Neural cell (in vitro differentiated cells): ENCODE measurements around the gene MCRIP1.

Experiments
- EP300 ChIP-seq: fragments of 450-650 bp; conservative IDR thresholded peaks from 2 replicates; pipeline ENCODE4 v1.6.1; 2014; ENCODE audit warnings: antibody characterized with exemption, mild to moderate bottlenecking, moderate library complexity; ENCODE audit not compliant: poor library complexity, severe bottlenecking
- EZH2 ChIP-seq: fragments of 200-600, 300-800 bp; shearing (Covaris generic), sonication (generic); IDR thresholded peaks from 2 replicates; pipeline ENCODE4 v1.6.1; 2014; ENCODE audit warnings: antibody characterized with exemption, low read length, borderline replicate concordance, mild to moderate bottlenecking; ENCODE audit not compliant: insufficient read depth, poor library complexity, severe bottlenecking
- POLR2AphosphoS5 ChIP-seq: IDR thresholded peaks from 2 replicates; pipeline ENCODE4 v1.6.1; 2012
- SMC3 ChIP-seq: fragments of 450-650 bp; conservative IDR thresholded peaks from 2 replicates; pipeline ENCODE4 v1.6.1; 2014; ENCODE audit warnings: antibody characterized with exemption, mild to moderate bottlenecking, moderate library complexity; ENCODE audit not compliant: poor library complexity
- TF ChIP-seq, protein P1 (sequence below): fragments of 450-650 bp; IDR thresholded peaks from 2 replicates; pipeline ENCODE4 v1.5.1; 2014; ENCODE audit warnings: antibody characterized with exemption, mild to moderate bottlenecking, moderate library complexity; ENCODE audit not compliant: poor library complexity, severe bottlenecking

DNA sequence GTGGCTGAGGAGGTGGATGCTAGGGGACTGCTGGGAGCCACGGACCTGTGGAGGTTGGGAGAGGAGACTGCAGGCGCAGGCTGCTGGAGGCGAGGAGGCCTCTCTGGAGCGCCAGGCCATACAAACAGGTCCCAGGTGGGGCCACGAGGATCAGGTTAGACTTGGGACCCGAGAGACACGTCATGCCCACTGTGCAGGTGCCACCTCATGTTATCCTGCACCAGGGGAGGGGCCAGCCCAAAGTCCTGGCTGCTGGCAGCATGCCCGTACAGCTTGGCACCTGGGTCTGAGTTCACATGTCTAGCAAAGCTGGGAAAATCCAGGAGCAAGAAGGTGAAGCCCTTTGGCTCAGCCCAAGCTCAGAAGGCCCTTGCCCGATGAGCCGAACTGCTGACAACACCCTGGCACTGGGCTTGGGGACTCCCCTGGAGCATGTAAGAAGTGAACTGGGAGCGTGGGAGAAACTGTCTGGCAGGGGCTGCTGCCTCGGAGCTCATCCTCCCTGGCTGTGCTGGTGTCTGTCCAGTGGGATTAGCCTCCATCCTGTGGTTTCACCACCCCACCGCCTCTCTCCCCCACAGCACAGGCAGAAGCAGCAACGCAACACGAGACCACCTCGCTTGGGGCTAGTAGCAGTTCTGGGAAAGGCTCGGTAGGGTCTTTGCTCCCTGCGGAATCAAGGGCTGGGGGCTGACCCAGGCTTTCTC, 32.8 kb upstream of the MCRIP1 start:
- TF ChIP-seq, protein P1, sequence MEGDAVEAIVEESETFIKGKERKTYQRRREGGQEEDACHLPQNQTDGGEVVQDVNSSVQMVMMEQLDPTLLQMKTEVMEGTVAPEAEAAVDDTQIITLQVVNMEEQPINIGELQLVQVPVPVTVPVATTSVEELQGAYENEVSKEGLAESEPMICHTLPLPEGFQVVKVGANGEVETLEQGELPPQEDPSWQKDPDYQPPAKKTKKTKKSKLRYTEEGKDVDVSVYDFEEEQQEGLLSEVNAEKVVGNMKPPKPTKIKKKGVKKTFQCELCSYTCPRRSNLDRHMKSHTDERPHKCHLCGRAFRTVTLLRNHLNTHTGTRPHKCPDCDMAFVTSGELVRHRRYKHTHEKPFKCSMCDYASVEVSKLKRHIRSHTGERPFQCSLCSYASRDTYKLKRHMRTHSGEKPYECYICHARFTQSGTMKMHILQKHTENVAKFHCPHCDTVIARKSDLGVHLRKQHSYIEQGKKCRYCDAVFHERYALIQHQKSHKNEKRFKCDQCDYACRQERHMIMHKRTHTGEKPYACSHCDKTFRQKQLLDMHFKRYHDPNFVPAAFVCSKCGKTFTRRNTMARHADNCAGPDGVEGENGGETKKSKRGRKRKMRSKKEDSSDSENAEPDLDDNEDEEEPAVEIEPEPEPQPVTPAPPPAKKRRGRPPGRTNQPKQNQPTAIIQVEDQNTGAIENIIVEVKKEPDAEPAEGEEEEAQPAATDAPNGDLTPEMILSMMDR, result no peak
- TF ChIP-seq SMC3 (no peak), POLR2AphosphoS5 (no peak), EZH2 (no peak), EP300 (no peak)
